RWPE2 (cell line): Measurements from ENCODE around the gene NTN1.
A peak's percentile ranks its signal among the peaks of the same experiment; 100 is the strongest.
"Not testable (repeated sequence)": the region's sequence is repeated elsewhere in the genome, so short reads cannot be mapped to it uniquely, and the experiment has no call there.

Source experiments
- ATAC-seq: fragments of 200-7000 bp; cut with Tn5 transposase; 3 replicates; pipeline ENCODE4 v1.9.1; 2021; ENCODE audit warnings: low read depth
- DNase-seq: peaks from one replicate; pipeline ENCODE4 v3.0.0-alpha.2; 2020; ENCODE audit warnings: low spot score
- H3K27ac ChIP-seq: fragments of 450-650 bp; 2 replicates; pipeline ENCODE4 v1.5.1; 2017; ENCODE audit warnings: mild to moderate bottlenecking; ENCODE audit not compliant: poor library complexity, severe bottlenecking
- H3K27me3 ChIP-seq: fragments of 250-450 bp; sonication (Bioruptor Pico); 2 replicates; pipeline ENCODE4 v1.5.1; 2021; ENCODE audit warnings: mild to moderate bottlenecking, moderate library complexity; ENCODE audit not compliant: insufficient read depth, poor library complexity, severe bottlenecking
- H3K36me3 ChIP-seq: fragments of 250-450 bp; sonication (Bioruptor Pico); 2 replicates; pipeline ENCODE4 v1.5.1; 2020; ENCODE audit warnings: low read depth, mild to moderate bottlenecking, moderate library complexity
- H3K4me1 ChIP-seq: fragments of 250-450 bp; sonication (Bioruptor Pico); 2 replicates; pipeline ENCODE4 v1.5.1; 2021; ENCODE audit warnings: mild to moderate bottlenecking, moderate library complexity; ENCODE audit not compliant: insufficient read depth, poor library complexity, severe bottlenecking
- H3K4me3 ChIP-seq: fragments of 250-450 bp; sonication (Bioruptor Pico); 2 replicates; pipeline ENCODE4 v1.5.1; 2021; ENCODE audit warnings: mild to moderate bottlenecking, moderate library complexity; ENCODE audit not compliant: severe bottlenecking
- H3K9me3 ChIP-seq: fragments of 250-450 bp; sonication (Bioruptor Pico); 2 replicates; pipeline ENCODE4 v1.5.1; 2021; ENCODE audit warnings: mild to moderate bottlenecking, moderate library complexity; ENCODE audit not compliant: severe bottlenecking
- TF ChIP-seq, protein P1 (sequence below): fragments of 450-650 bp; IDR thresholded peaks from one replicate; pipeline ENCODE4 v1.5.1; 2017; ENCODE audit warnings: mild to moderate bottlenecking, moderate library complexity; ENCODE audit not compliant: poor library complexity, severe bottlenecking

NTN1 gene

DNA sequence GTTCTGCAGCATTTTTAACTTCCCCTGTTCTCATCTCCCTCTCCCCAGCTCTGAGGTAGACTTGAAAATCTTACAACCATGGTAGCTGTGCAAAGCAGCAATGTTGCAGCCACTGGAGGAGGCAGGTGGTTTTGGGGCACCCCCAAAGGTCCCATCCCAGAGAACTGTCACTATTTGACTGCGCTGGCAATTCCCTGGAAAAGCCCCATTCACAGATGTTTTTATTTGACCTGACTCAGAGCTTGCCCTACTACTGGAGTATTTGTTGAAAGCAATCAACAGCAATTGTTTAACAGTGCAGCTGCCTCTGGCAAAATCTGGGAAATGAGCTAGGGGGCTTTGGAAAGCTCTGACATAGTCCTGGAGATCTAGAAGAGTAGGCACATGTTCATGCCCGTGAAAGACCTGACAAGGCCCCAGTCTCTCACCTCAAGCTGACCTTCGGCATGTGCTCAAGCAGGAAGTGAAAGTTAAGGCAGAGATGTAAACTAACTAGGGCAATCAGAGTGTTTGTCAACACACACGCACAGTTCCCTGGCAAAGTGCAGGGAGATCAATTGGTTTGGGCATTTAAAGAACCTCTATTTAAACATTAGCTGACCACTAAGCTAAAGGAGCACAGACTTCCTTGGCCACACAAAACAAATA is 36.1 kb upstream of the NTN1 start:
- H3K4me1 ChIP-seq, result no peaks in the 10 kb centered on the region
- ATAC-seq, result no peak
- H3K27me3 ChIP-seq, result no peaks in the 10 kb centered on the region
- no peak overlapping the region for H3K27ac ChIP-seq
- H3K9me3 ChIP-seq, result peaks cover 3% of the 10 kb centered on the region
- no peak for DNase-seq
- H3K36me3 ChIP-seq, result no peaks in the 10 kb centered on the region
- H3K4me3 ChIP-seq, result no peak overlapping the region
- TF ChIP-seq, protein P1, sequence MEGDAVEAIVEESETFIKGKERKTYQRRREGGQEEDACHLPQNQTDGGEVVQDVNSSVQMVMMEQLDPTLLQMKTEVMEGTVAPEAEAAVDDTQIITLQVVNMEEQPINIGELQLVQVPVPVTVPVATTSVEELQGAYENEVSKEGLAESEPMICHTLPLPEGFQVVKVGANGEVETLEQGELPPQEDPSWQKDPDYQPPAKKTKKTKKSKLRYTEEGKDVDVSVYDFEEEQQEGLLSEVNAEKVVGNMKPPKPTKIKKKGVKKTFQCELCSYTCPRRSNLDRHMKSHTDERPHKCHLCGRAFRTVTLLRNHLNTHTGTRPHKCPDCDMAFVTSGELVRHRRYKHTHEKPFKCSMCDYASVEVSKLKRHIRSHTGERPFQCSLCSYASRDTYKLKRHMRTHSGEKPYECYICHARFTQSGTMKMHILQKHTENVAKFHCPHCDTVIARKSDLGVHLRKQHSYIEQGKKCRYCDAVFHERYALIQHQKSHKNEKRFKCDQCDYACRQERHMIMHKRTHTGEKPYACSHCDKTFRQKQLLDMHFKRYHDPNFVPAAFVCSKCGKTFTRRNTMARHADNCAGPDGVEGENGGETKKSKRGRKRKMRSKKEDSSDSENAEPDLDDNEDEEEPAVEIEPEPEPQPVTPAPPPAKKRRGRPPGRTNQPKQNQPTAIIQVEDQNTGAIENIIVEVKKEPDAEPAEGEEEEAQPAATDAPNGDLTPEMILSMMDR, result no peak

DNA sequence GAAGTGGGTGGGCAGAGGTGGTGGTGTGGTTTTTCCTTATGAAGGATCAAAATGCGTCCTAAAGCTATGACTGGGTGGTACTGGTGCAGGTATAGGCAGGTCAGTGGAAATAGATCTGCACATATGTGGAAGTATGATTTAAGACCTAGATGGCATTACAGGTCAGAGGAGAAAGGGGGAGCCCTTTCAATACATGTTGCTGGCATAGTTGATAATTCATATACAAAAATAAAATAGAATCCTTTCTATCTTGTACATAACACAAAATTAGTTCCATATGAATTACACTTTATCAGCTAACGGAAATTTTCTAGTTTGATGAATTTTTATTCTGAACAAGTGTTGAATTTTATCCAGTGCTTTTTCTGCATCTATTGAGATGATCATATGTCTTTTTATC is 35.0 kb upstream of the NTN1 start:
- Histone ChIP-seq H3K4me3 (no peak overlapping the region), H3K27me3 (no peaks in the 10 kb centered on the region), H3K36me3 (no peaks in the 10 kb centered on the region), H3K27ac (no peak overlapping the region), H3K4me1 (no peaks in the 10 kb centered on the region), H3K9me3 (peaks cover 3% of the 10 kb centered on the region)
- TF ChIP-seq, protein P1, result peak; percentile 7
- no peak for ATAC-seq
- no peak for DNase-seq

DNA sequence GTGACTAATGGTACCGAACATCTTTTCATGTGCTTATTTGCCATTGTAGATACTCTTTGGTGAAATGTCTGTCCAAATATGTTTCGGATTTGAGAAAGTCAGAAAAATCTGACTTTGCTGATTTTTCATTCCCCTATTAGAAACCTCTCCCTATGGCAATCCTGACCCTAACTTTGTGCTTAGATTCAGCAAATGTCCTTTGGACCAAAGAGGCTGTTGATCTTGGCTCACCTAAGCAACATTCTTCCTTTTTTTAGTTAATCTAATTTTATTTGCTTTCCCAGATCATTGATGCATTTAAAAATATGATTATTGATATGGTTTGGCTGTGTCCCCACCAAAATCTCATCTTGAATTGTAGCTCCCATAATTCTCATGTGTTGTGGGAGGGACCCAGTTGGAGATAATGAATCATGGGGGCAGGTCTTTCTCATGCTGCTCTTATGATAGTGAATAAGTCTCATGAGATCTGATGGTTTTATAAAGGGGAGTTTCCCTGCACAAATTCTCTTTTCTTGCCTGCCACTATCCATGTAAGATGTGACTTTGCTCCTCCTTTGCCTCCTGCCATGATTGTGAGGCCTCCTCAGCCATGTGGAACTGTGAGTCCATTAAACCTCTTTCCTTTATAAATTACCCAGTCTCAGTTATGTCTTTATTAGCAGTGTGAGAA is 32.9 kb upstream of the NTN1 start:
- not testable (repeated sequence) for DNase-seq, ATAC-seq, H3K4me1 ChIP-seq, H3K9me3 ChIP-seq, H3K36me3 ChIP-seq, H3K27me3 ChIP-seq, H3K4me3 ChIP-seq, H3K27ac ChIP-seq

DNA sequence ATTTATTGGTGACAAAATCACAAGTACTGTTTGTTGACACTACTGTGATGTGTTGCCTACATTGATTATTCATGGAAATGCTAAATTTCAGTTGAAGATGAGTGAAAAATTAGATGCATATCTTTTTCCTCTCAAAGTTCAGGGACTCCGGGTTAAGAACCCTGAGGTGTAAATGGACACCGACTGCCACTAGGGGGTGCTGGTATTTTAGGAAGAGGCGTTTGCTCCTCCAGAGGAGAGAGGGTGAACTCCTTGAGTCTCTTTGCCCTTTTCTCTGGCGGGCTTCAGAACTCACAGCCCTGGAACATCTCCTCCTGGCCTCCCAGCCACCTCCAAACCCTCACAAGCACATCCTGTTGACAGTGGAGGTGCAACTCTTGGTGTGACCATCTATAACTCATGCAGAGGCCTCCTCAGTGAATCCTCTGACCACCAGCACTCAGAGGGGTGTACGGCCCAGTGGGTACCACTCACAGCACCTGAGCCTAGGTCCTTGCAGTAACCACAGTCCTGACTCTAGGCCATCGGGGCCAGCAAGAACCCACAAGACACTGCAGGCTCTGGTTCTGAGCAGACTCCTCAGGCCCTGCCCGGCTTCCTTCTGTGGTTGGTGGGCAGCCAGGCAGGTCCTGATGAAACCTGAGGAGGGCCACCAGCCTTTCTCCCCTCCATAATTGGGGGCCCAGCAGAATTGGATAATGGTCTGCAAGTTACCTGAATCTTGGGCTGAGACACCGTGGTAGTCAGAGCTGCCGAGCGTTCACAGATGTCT is 29.6 kb upstream of the NTN1 start:
- Histone ChIP-seq H3K27ac (no peak overlapping the region), H3K4me1 (no peaks in the 10 kb centered on the region), H3K36me3 (no peaks in the 10 kb centered on the region), H3K27me3 (no peaks in the 10 kb centered on the region), H3K9me3 (no peaks in the 10 kb centered on the region), H3K4me3 (no peak overlapping the region)
- 0 out of 3 replicates have a peak, but pooled peaks have one; percentile 51 for ATAC-seq
- TF ChIP-seq, protein P1, result peak; percentile 68
- DNase-seq, result no peak

DNA sequence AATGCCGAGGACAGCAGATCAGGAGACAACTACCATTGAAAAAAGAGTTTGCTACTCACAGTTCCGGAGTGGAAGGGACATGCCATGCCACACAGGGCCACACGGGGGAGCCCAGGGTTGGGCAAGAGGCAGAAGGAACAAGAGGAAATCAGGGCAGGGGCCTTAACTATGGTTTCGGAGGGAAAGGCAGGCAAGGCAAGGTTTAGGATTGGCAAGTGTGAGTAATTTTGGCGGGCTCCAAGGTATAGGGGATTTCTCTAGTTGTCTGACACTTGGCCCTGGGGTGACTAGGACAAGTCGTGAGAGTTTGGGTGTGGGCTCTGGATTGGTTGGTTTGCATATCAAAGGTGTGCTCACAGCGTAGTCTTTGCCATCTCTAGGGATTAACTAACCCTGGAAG is 27.0 kb upstream of the NTN1 start:
- no peak overlapping the region for H3K27ac ChIP-seq
- no peak for DNase-seq

More for the DNA sequence above, 27.0 kb upstream of the NTN1 start:
- H3K4me3 ChIP-seq, result no peak overlapping the region
- H3K36me3 ChIP-seq, result no peaks in the 10 kb centered on the region
- ATAC-seq, result peak; percentile 65; the same call in 2 of the 3 replicates
- no peaks in the 10 kb centered on the region for H3K27me3 ChIP-seq
- TF ChIP-seq, protein P1, result peak; percentile 72
- no peaks in the 10 kb centered on the region for H3K4me1 ChIP-seq
- no peaks in the 10 kb centered on the region for H3K9me3 ChIP-seq
